GM12892 (cell line): ENCODE data around the gene JAKMIP1.

Source experiments
- POLR2A ChIP-seq: IDR thresholded peaks from 2 replicates; pipeline ENCODE4 v1.6.1; 2011; ENCODE audit warnings: low read depth, low read length, control low read depth
- POLR2AphosphoS5 ChIP-seq: IDR thresholded peaks from 2 replicates; pipeline ENCODE4 v1.6.1; 2011; ENCODE audit warnings: low read depth, low read length, control low read depth
- TAF1 ChIP-seq: IDR thresholded peaks from 2 replicates; pipeline ENCODE4 v1.6.1; 2011; ENCODE audit warnings: low read depth, mild to moderate bottlenecking, control low read depth, low read length, borderline replicate concordance

DNA sequence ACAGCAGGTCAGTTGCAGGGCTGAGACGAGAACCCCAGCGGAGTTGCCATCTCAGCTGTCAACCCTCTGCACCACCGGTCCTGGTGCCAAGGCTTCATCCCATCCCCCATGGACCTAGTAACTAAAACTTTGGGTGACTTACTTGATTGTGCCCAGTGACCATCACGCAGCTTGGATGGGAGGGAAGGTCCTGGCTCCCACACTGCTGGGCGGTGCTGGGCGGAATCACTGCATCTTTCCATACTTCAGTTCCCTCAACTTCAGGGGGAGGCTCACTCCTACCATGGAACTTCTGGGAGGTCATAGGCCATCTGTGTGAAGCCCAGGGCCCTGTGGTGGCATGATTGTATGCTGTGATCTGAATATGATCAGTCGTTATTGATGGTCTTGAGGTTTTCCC is 26.2 kb upstream of the JAKMIP1 start:
- TF ChIP-seq POLR2A (no peak), POLR2AphosphoS5 (no peak), TAF1 (no peak)
